Neural progenitor cell (in vitro differentiated cells): ENCODE data around the gene ARHGAP23.

Experiments
- EZH2 ChIP-seq: fragments of 200-600 bp; sonication (generic); IDR thresholded peaks from 2 replicates; pipeline ENCODE4 v1.6.1; 2017; ENCODE audit warnings: antibody characterized with exemption, mild to moderate bottlenecking, moderate library complexity
- TF ChIP-seq, protein P1 (sequence below): fragments of 200-600 bp; sonication (generic); IDR thresholded peaks from 2 replicates; pipeline ENCODE4 v1.5.1; 2017; ENCODE audit warnings: antibody characterized with exemption, mild to moderate bottlenecking

DNA sequence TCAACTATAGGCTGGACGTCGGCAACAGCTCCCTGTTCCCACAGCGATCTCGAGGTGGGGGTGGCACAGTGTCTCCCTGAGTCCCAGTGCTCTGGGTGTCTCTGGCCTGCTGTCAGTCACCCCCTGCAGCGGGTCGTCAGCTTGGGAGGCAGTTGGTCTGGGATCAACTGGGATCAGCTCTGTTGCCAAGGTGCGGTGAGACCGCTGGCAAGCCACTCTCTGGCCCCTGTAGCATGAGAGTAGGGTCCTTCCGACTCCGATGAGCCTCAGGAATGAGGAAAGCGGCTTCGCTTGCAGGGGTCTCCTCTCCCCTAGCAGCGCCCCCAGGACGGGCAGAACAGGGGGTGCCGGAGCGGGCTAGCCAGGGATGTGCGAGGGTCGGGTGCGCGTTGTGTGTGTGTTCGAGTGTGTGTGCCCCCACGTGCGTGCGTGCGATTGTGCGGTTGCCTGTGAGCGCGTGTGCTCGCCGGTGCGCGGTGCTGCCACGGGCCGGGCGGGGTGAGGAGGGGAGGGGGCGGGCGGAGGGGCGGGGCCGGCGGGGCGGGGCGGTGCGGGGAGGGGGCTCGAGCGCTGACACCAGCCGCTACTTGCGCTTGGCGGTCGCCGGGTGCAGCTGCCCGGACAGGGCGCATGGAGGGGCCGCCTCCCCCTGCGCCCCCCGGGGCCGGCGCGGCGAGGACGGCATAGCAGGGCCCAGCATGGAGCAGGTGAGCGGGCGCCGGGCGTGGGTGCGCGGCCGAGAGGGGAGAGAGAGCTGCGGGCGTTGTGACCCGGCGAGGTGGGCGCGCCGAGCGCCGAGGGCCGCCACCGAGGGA is 9.4 kb upstream of the ARHGAP23 start:
- TF ChIP-seq, protein P1, sequence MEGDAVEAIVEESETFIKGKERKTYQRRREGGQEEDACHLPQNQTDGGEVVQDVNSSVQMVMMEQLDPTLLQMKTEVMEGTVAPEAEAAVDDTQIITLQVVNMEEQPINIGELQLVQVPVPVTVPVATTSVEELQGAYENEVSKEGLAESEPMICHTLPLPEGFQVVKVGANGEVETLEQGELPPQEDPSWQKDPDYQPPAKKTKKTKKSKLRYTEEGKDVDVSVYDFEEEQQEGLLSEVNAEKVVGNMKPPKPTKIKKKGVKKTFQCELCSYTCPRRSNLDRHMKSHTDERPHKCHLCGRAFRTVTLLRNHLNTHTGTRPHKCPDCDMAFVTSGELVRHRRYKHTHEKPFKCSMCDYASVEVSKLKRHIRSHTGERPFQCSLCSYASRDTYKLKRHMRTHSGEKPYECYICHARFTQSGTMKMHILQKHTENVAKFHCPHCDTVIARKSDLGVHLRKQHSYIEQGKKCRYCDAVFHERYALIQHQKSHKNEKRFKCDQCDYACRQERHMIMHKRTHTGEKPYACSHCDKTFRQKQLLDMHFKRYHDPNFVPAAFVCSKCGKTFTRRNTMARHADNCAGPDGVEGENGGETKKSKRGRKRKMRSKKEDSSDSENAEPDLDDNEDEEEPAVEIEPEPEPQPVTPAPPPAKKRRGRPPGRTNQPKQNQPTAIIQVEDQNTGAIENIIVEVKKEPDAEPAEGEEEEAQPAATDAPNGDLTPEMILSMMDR = no peak
- TF ChIP-seq EZH2 = peak; percentile 59
